Endothelial cell of umbilical vein (primary cell): ENCODE measurements around the gene SH3RF3.

Experiments
- POLR2AphosphoS5 ChIP-seq: IDR thresholded peaks from 2 replicates; pipeline ENCODE4 v1.6.1; 2012; ENCODE audit warnings: low read depth, mild to moderate bottlenecking, control low read depth, low read length, moderate library complexity; ENCODE audit not compliant: insufficient read depth
- TF ChIP-seq, protein P1 (sequence below), 2 donors: IDR thresholded peaks; 1 replicate in 1 of 2; 2 replicates in 1 of 2; pipeline ENCODE4 v1.5.1; 2011; ENCODE audit warnings: low read length in 2 of 2, mild to moderate bottlenecking in 2 of 2, moderate library complexity in 2 of 2, control low read depth in 1 of 2, inconsistent platforms in 1 of 2, low read depth in 1 of 2; ENCODE audit not compliant: insufficient read depth in 1 of 2; ENCODE audit errors: extremely low read depth in 1 of 2

DNA sequence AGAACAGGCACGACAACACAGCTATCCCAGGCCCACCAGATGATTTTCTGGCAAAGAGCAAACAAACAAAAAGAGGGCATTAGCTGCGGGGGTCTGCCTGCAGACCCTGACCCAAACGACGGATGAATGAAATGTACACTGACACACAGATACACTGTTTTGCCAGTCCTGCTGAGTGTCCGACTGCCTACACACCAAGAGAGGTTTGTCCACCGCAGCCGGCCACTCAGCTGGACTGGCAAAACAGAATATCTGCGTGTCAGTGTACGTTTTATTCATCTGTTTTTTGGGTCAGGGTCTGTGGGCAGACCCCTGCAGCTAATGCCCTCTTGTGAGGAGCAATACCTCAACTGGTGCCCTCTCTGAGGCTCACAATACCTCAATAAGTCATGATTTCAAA is 10.7 kb upstream of the SH3RF3 start:
- TF ChIP-seq POLR2AphosphoS5, result no peak
- TF ChIP-seq, protein P1, sequence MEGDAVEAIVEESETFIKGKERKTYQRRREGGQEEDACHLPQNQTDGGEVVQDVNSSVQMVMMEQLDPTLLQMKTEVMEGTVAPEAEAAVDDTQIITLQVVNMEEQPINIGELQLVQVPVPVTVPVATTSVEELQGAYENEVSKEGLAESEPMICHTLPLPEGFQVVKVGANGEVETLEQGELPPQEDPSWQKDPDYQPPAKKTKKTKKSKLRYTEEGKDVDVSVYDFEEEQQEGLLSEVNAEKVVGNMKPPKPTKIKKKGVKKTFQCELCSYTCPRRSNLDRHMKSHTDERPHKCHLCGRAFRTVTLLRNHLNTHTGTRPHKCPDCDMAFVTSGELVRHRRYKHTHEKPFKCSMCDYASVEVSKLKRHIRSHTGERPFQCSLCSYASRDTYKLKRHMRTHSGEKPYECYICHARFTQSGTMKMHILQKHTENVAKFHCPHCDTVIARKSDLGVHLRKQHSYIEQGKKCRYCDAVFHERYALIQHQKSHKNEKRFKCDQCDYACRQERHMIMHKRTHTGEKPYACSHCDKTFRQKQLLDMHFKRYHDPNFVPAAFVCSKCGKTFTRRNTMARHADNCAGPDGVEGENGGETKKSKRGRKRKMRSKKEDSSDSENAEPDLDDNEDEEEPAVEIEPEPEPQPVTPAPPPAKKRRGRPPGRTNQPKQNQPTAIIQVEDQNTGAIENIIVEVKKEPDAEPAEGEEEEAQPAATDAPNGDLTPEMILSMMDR (IDR thresholded peaks at IDR 0.05; ENCODE audit: extremely low read depth in 1 of 2, insufficient read depth in 1 of 2, low read depth in 1 of 2, low read length in 2 of 2), result no peak
